Caco-2 (cell line): ENCODE results near the gene LRRC51. TPM values are rescaled to one million over a fixed set of nuclear protein-coding genes. Genes with fewer than 3 reads are reported as not detected.

Experiments
- BruUV-seq: library from RNA; stranded (reverse); fragments of 400-500 nt; replicated peaks from 2 replicates; lab custom pipeline; 2021; lab: Mats Ljungman, UMichigan
- CTCF ChIA-PET: fragments of 300-600 bp; sonication (Branson Sonifier 250); formaldehyde crosslinking; loops from one replicate; lab custom pipeline; 2022; ENCODE audit warnings: antibody characterized with exemption; lab: Charles Lee
- POLR2A ChIA-PET: fragments of 300-600 bp; sonication (Branson Sonifier 250); formaldehyde crosslinking; loops from one replicate; lab custom pipeline; 2022; ENCODE audit warnings: antibody characterized with exemption; lab: Charles Lee
- DNase-seq, 2 experiments: peaks; one replicate each; pipeline versions ENCODE4 v3.0.0 to v3.0.0-alpha.2; 2020 to 2022
- H3K27me3 ChIP-seq: replicated peaks from 2 replicates; pipeline ENCODE4 v1.6.0; 2011; ENCODE audit warnings: low read length; ENCODE audit not compliant: control insufficient read depth, insufficient read depth
- H3K36me3 ChIP-seq: 2 replicates; pipeline ENCODE4 v1.5.1; 2011; ENCODE audit warnings: low read length; ENCODE audit not compliant: control insufficient read depth, insufficient read depth
- H3K4me1 ChIP-seq: fragments of 250-450 bp; sonication (Bioruptor Pico); 2 replicates; pipeline ENCODE4 v1.5.1; 2020; ENCODE audit warnings: mild to moderate bottlenecking
- H3K4me3 ChIP-seq: 2 replicates; pipeline ENCODE4 v1.5.1; 2011; ENCODE audit warnings: low read depth, mild to moderate bottlenecking, control low read depth, low read length
- H3K9me3 ChIP-seq: fragments of 250-450 bp; sonication (Bioruptor Pico); 2 replicates; pipeline ENCODE4 v1.5.1; 2020; ENCODE audit warnings: mild to moderate bottlenecking, moderate library complexity
- H3K27ac Mint-ChIP-seq: one replicate; pipeline ENCODE4 v1.8.0; 2022; ENCODE audit warnings: mixed read lengths; ENCODE audit not compliant: unreplicated experiment
- H3K27me3 Mint-ChIP-seq: one replicate; pipeline ENCODE4 v1.8.0; 2022; ENCODE audit warnings: mixed read lengths; ENCODE audit not compliant: insufficient read depth, unreplicated experiment
- H3K36me3 Mint-ChIP-seq: one replicate; pipeline ENCODE4 v1.8.0; 2022; ENCODE audit warnings: mild to moderate bottlenecking, mixed read lengths; ENCODE audit not compliant: insufficient read depth, unreplicated experiment
- H3K4me1 Mint-ChIP-seq: one replicate; pipeline ENCODE4 v1.8.0; 2022; ENCODE audit warnings: low read depth, mixed read lengths; ENCODE audit not compliant: unreplicated experiment
- H3K4me3 Mint-ChIP-seq: one replicate; pipeline ENCODE4 v1.8.0; 2022; ENCODE audit warnings: mild to moderate bottlenecking, moderate library complexity, mixed read lengths; ENCODE audit not compliant: unreplicated experiment
- H3K9me3 Mint-ChIP-seq: one replicate; pipeline ENCODE4 v1.8.0; 2022; ENCODE audit warnings: mixed read lengths; ENCODE audit not compliant: unreplicated experiment
- CTCF ChIP-seq, 2 experiments: fragments of 200-600 bp in 1 of 2; IDR thresholded peaks; 1 replicate in 1 of 2; 2 replicates in 1 of 2; pipeline versions ENCODE4 v1.5.1 to v1.8.0; 2011 to 2022; ENCODE audit warnings: antibody characterized with exemption in 1 of 2, control low read depth in 1 of 2, inconsistent platforms in 1 of 2, low read depth in 1 of 2, low read length in 1 of 2, mild to moderate bottlenecking in 1 of 2, moderate library complexity in 1 of 2; ENCODE audit not compliant: insufficient read depth in 1 of 2, severe bottlenecking in 1 of 2, unreplicated experiment in 1 of 2
- intact Hi-C: fragments of 100-400 bp; cut with micrococcal nuclease; formaldehyde crosslinking; loops from one replicate; pipeline ENCODE4 v1.10.0; 2022; ENCODE audit not compliant: unreplicated experiment
- total RNA-seq: library from RNA; stranded (reverse); gene quantifications from 2 replicates; pipeline ENCODE4 v1.2.3, GENCODE V29; 2022

Gene LRRC51
- total RNA-seq, 1 experiment from 2014 or later = 13.8 TPM

- Mint-ChIP-seq H3K27me3 (no peaks in the 10 kb centered on the region), H3K36me3 (peaks cover 3% of the 10 kb centered on the region), H3K4me3 (no peak overlapping the region), H3K4me1 (peaks cover 17% of the 10 kb centered on the region), H3K27ac (no peak overlapping the region), H3K9me3 (no peaks in the 10 kb centered on the region)
- CTCF ChIA-PET = interaction anchor here (1.0 to 4.7 kb wide), 3 partner anchors 58 to 345 kb away, joined by 3 to 43 read pairs (median 3); no protein-coding TSS in a partner anchor
- Histone ChIP-seq H3K9me3 (no peaks in the 10 kb centered on the region), H3K4me1 (peaks cover 10% of the 10 kb centered on the region), H3K36me3 (no peaks in the 10 kb centered on the region; the same call in 1 of the 2 replicates), H3K27me3 (no peaks in the 10 kb centered on the region), H3K4me3 (no peak overlapping the region)
- POLR2A ChIA-PET = interaction anchor here (1.2 kb wide), 1 partner anchor 137 kb away, joined by 4 read pairs; no protein-coding TSS in a partner anchor
- intact Hi-C loops = no loop called here
- TF ChIP-seq CTCF (IDR thresholded peaks at IDR 0.05; ENCODE audit: insufficient read depth in 1 of 2, low read depth in 1 of 2, low read length in 1 of 2, severe bottlenecking in 1 of 2, unreplicated experiment in 1 of 2) = no peak
- no TSS peak for BruUV-seq
- DNase-seq = no peak
Measured at GRCh38 chr11:72085621-72086351, 5.1 kb downstream of the LRRC51 start.

GRCh38 chr11:72088076-72088808, 7.6 kb downstream of the LRRC51 start:
- Mint-ChIP-seq H3K4me3 (no peak overlapping the region), H3K4me1 (peaks cover 14% of the 10 kb centered on the region), H3K27me3 (no peaks in the 10 kb centered on the region), H3K36me3 (no peaks in the 10 kb centered on the region), H3K9me3 (no peaks in the 10 kb centered on the region), H3K27ac (no peak overlapping the region)
- DNase-seq = no peak
- no peaks in the 10 kb centered on the region; the same call in 1 of the 2 replicates for H3K36me3 ChIP-seq
- POLR2A ChIA-PET = no interaction called here
- H3K9me3 ChIP-seq = no peaks in the 10 kb centered on the region
- peaks cover 6% of the 10 kb centered on the region for H3K4me1 ChIP-seq
- BruUV-seq = no TSS peak
- CTCF ChIA-PET = interaction anchor here (0.5 to 4.7 kb wide), 2 partner anchors 63 to 396 kb away, joined by 5 to 43 read pairs; no protein-coding TSS in a partner anchor
- no peaks in the 10 kb centered on the region for H3K27me3 ChIP-seq
- no peak for TF ChIP-seq CTCF (IDR thresholded peaks at IDR 0.05; ENCODE audit: insufficient read depth in 1 of 2, low read depth in 1 of 2, low read length in 1 of 2, severe bottlenecking in 1 of 2, unreplicated experiment in 1 of 2)
- intact Hi-C loops = no loop called here
- no peak overlapping the region for H3K4me3 ChIP-seq

- Mint-ChIP-seq H3K27me3 (no peaks in the 10 kb centered on the region), H3K4me1 (peaks cover 14% of the 10 kb centered on the region), H3K36me3 (peaks cover 9% of the 10 kb centered on the region), H3K9me3 (no peaks in the 10 kb centered on the region), H3K27ac (no peak overlapping the region), H3K4me3 (no peak overlapping the region)
- no peaks in the 10 kb centered on the region for H3K9me3 ChIP-seq
- peaks cover 6% of the 10 kb centered on the region for H3K4me1 ChIP-seq
- H3K36me3 ChIP-seq = peaks cover 1% of the 10 kb centered on the region; the same call in 1 of the 2 replicates
- peak; percentile 97 to 99 for TF ChIP-seq CTCF (IDR thresholded peaks at IDR 0.05; ENCODE audit: insufficient read depth in 1 of 2, low read depth in 1 of 2, low read length in 1 of 2, severe bottlenecking in 1 of 2, unreplicated experiment in 1 of 2)
- no TSS peak for BruUV-seq
- ChIA-PET CTCF (interaction anchor here (0.6 to 7.4 kb wide), 32 partner anchors 9 to 343 kb away, joined by 3 to 158 read pairs (median 4); partner anchors contain the start of genes ANAPC15, CLPB and RNF121), POLR2A (interaction anchor here (1.0 to 1.9 kb wide), 2 partner anchors 21 to 66 kb away, joined by 7 to 13 read pairs; partner anchors contain the start of gene ANAPC15)
- no peak overlapping the region for H3K4me3 ChIP-seq
- intact Hi-C loops = loop anchor here (1.0 to 5.0 kb wide), 4 partner anchors 11 to 321 kb away; partner anchors contain the start of genes LRRC51 and NUMA1
- no peaks in the 10 kb centered on the region for H3K27me3 ChIP-seq
- DNase-seq = peak; percentile 88 to 91
Measured at GRCh38 chr11:72091292-72091691, 10.6 kb downstream of the LRRC51 start.
